Astrocyte (in vitro differentiated cells and primary cell): ENCODE data around the gene PADI4. TPM values are rescaled to one million over a fixed set of nuclear protein-coding genes. Genes with fewer than 3 reads are reported as not detected.

Source experiments
- DNase-seq: peaks from one replicate; pipeline ENCODE4 v3.0.0-alpha.2; 2010; ENCODE audit warnings: low read depth
- FAIRE-seq: peaks from 2 replicates; lab custom pipeline; 2011; peaks lifted over from hg19 to GRCh38; lab: Jason Lieb, UNC
- H2AFZ ChIP-seq: 2 replicates; pipeline ENCODE4 v1.6.0; 2012; ENCODE audit warnings: low read depth, low read length, inconsistent platforms
- H3K27ac ChIP-seq: 2 replicates; pipeline ENCODE4 v1.5.1; 2011; ENCODE audit warnings: low read depth, low read length, inconsistent platforms
- H3K27me3 ChIP-seq: 2 replicates; pipeline ENCODE4 v1.6.0; 2011; ENCODE audit warnings: low read length, inconsistent platforms; ENCODE audit not compliant: insufficient read depth
- H3K36me3 ChIP-seq: 2 replicates; pipeline ENCODE4 v1.5.1; 2011; ENCODE audit warnings: low read length, inconsistent platforms; ENCODE audit not compliant: insufficient read depth
- H3K4me1 ChIP-seq: 2 replicates; pipeline ENCODE4 v1.5.1; 2011; ENCODE audit warnings: low read length, inconsistent platforms; ENCODE audit not compliant: insufficient read depth
- H3K4me2 ChIP-seq: 2 replicates; pipeline ENCODE4 v1.6.0; 2012; ENCODE audit warnings: low read length, inconsistent platforms
- H3K4me3 ChIP-seq: 2 replicates; pipeline ENCODE4 v1.5.1; 2011; ENCODE audit warnings: low read depth, mild to moderate bottlenecking, low read length, inconsistent platforms; ENCODE audit not compliant: insufficient read depth
- H3K79me2 ChIP-seq: 2 replicates; pipeline ENCODE4 v1.6.0; 2012; ENCODE audit warnings: mild to moderate bottlenecking, low read length, inconsistent platforms; ENCODE audit not compliant: insufficient read depth
- H3K9ac ChIP-seq: 2 replicates; pipeline ENCODE4 v1.6.0; 2012; ENCODE audit warnings: mild to moderate bottlenecking, low read length, inconsistent platforms
- H3K9me3 ChIP-seq: 2 replicates; pipeline ENCODE4 v1.5.1; 2012; ENCODE audit warnings: low read depth, mild to moderate bottlenecking, low read length, inconsistent platforms; ENCODE audit not compliant: insufficient read depth
- H4K20me1 ChIP-seq: 2 replicates; pipeline ENCODE4 v1.6.0; 2012; ENCODE audit warnings: low read length, inconsistent platforms; ENCODE audit not compliant: insufficient read depth
- H3K27ac Mint-ChIP-seq: one replicate; pipeline ENCODE4 v1.8.0; 2021; ENCODE audit warnings: mild to moderate bottlenecking, mixed read lengths; ENCODE audit not compliant: unreplicated experiment
- H3K27me3 Mint-ChIP-seq: one replicate; pipeline ENCODE4 v1.8.0; 2021; ENCODE audit warnings: low read depth, mixed read lengths; ENCODE audit not compliant: unreplicated experiment
- H3K36me3 Mint-ChIP-seq: one replicate; pipeline ENCODE4 v1.8.0; 2021; ENCODE audit warnings: low read depth, mixed read lengths; ENCODE audit not compliant: unreplicated experiment
- H3K4me1 Mint-ChIP-seq: one replicate; pipeline ENCODE4 v1.8.0; 2021; ENCODE audit warnings: low read depth, mixed read lengths; ENCODE audit not compliant: unreplicated experiment
- H3K4me3 Mint-ChIP-seq: one replicate; pipeline ENCODE4 v1.8.0; 2021; ENCODE audit warnings: mild to moderate bottlenecking, moderate library complexity, mixed read lengths; ENCODE audit not compliant: unreplicated experiment
- H3K9me3 Mint-ChIP-seq: one replicate; pipeline ENCODE4 v1.8.0; 2021; ENCODE audit warnings: mild to moderate bottlenecking, mixed read lengths; ENCODE audit not compliant: unreplicated experiment
- CTCF ChIP-seq: IDR thresholded peaks from 2 replicates; pipeline ENCODE4 v1.5.1; 2011; ENCODE audit warnings: low read depth, mild to moderate bottlenecking, inconsistent platforms, low read length, moderate library complexity; ENCODE audit not compliant: insufficient read depth
- EZH2 ChIP-seq: IDR thresholded peaks from 2 replicates; pipeline ENCODE4 v1.6.1; 2012; ENCODE audit warnings: mild to moderate bottlenecking, low read length, inconsistent platforms; ENCODE audit not compliant: insufficient read depth
- total RNA-seq: library from RNA; stranded (reverse); gene quantifications from 2 replicates; pipeline ENCODE4 v1.2.1, GENCODE V29; 2021

PADI4 gene
- total RNA-seq, 1 donor from 2014 or later = not detected

DNA sequence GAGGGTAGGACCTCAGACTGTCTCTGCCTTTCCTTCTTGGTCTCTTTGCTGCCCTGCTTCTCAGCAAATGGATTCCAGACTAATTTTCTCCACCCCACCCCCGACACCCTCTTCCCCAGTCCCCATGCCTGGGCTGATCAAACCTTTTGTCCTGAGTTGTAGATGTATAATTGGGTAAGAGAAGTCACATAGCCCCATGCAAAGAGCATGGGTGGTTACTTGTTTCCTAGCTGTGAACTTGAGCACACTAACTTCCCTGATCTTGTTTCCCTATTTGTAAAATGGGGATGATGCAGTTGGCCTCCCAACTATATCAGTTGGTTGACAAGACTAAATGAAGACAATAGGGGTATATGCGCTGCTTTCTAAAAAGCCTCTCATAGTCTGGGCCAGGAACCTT, 73.2 kb downstream of the PADI4 start:
- FAIRE-seq (no peak), DNase-seq (no peak)
- no peak overlapping the region for H3K27ac ChIP-seq
- Mint-ChIP-seq H3K9me3 (peaks cover 14% of the 10 kb centered on the region), H3K27ac (no peak overlapping the region), H3K27me3 (peaks cover 61% of the 10 kb centered on the region), H3K36me3 (no peaks in the 10 kb centered on the region), H3K4me3 (no peak overlapping the region), H3K4me1 (no peaks in the 10 kb centered on the region)
- peaks cover 13% of the 10 kb centered on the region for H3K27me3 ChIP-seq
- no peaks in the 10 kb centered on the region for H3K79me2 ChIP-seq
- TF ChIP-seq EZH2 (no peak), CTCF (no peak)
- no peak overlapping the region for H3K4me3 ChIP-seq
- H3K36me3 ChIP-seq = no peaks in the 10 kb centered on the region
- no peaks in the 10 kb centered on the region for H4K20me1 ChIP-seq
- no peak overlapping the region for H2AFZ ChIP-seq
- H3K9me3 ChIP-seq = no peaks in the 10 kb centered on the region
- H3K4me2 ChIP-seq = no peak overlapping the region
- no peaks in the 10 kb centered on the region for H3K4me1 ChIP-seq
- no peak overlapping the region for H3K9ac ChIP-seq

- Mint-ChIP-seq H3K27me3 (peaks cover 54% of the 10 kb centered on the region), H3K4me3 (no peak overlapping the region), H3K4me1 (peaks cover 2% of the 10 kb centered on the region), H3K9me3 (no peaks in the 10 kb centered on the region), H3K27ac (no peak overlapping the region), H3K36me3 (peaks cover 1% of the 10 kb centered on the region)
- no peak overlapping the region for H2AFZ ChIP-seq
- no peaks in the 10 kb centered on the region for H3K9me3 ChIP-seq
- no peak for FAIRE-seq
- TF ChIP-seq EZH2 (no peak), CTCF (no peak)
- H3K79me2 ChIP-seq = no peaks in the 10 kb centered on the region
- H4K20me1 ChIP-seq = no peaks in the 10 kb centered on the region
- H3K27ac ChIP-seq = no peak overlapping the region
- peaks cover 16% of the 10 kb centered on the region for H3K27me3 ChIP-seq
- no peaks in the 10 kb centered on the region for H3K36me3 ChIP-seq
- DNase-seq = no peak
- H3K4me2 ChIP-seq = no peak overlapping the region
- no peaks in the 10 kb centered on the region for H3K4me1 ChIP-seq
- no peak overlapping the region for H3K4me3 ChIP-seq
- H3K9ac ChIP-seq = no peak overlapping the region
These were observed 84.3 kb downstream of the PADI4 start for GRCh38 chr1:17392199-17392740.

GRCh38 chr1:17393230-17393629, 85.2 kb downstream of the PADI4 start:
- H3K27ac Mint-ChIP-seq = no peak overlapping the region
- H2AFZ ChIP-seq = no peak overlapping the region
- H4K20me1 ChIP-seq = no peaks in the 10 kb centered on the region
- H3K4me3 ChIP-seq = no peak overlapping the region
- H3K36me3 Mint-ChIP-seq = peaks cover 1% of the 10 kb centered on the region
- H3K9me3 ChIP-seq = no peaks in the 10 kb centered on the region
- H3K27me3 ChIP-seq = peaks cover 9% of the 10 kb centered on the region
- H3K27me3 Mint-ChIP-seq = peaks cover 46% of the 10 kb centered on the region
- FAIRE-seq (no peak), DNase-seq (no peak)
- H3K9me3 Mint-ChIP-seq = no peaks in the 10 kb centered on the region
- no peaks in the 10 kb centered on the region for H3K79me2 ChIP-seq
- H3K4me3 Mint-ChIP-seq = no peak overlapping the region
- H3K9ac ChIP-seq = no peak overlapping the region
- H3K4me1 Mint-ChIP-seq = peaks cover 2% of the 10 kb centered on the region
- no peak for TF ChIP-seq EZH2
- TF ChIP-seq CTCF = no peak
- no peaks in the 10 kb centered on the region for H3K36me3 ChIP-seq
- no peak overlapping the region for H3K27ac ChIP-seq
- no peak overlapping the region for H3K4me2 ChIP-seq
- H3K4me1 ChIP-seq = no peaks in the 10 kb centered on the region
